CD4-positive, alpha-beta T cell treated with Interleukin-1 beta for 1 hour (primary cell): ENCODE data around the gene LRP11.
A peak's percentile ranks its signal among the peaks of the same experiment; 100 is the strongest.
"Not testable (repeated sequence)": the region's sequence is repeated elsewhere in the genome, so short reads cannot be mapped to it uniquely, and the experiment has no call there.

Source experiments
- DNase-seq, 2 donors: peaks; one replicate each; pipeline ENCODE4 v3.0.0-alpha.2; 2020 to 2022

Gene LRP11

GRCh38 chr6:149897855-149898744 is 33.9 kb upstream of the LRP11 start, which contains the start of gene RAET1E:
RAET1E (minus strand) TSS chr6:149898113; CDS start chr6:149890901, 7,212 bp downstream.
- DNase-seq = no peak

GRCh38 chr6:149897015-149897697 is 33.0 kb upstream of the LRP11 start:
- no peak for DNase-seq

GRCh38 chr6:149896491-149896890 is 32.3 kb upstream of the LRP11 start:
- no peak for DNase-seq

GRCh38 chr6:149895833-149896271 is 31.7 kb upstream of the LRP11 start:
- peak; percentile 14 to 33 for DNase-seq

GRCh38 chr6:149895048-149895590 is 31.0 kb upstream of the LRP11 start:
- no peak for DNase-seq

GRCh38 chr6:149891864-149892263 is 27.7 kb upstream of the LRP11 start:
- not testable (repeated sequence) for DNase-seq

- no peak for DNase-seq
Measured at GRCh38 chr6:149891259-149891658, 27.1 kb upstream of the LRP11 start.

GRCh38 chr6:149890629-149891045 is 26.5 kb upstream of the LRP11 start:
- DNase-seq = no peak

- DNase-seq = no peak
Measured at GRCh38 chr6:149889326-149889725, 25.2 kb upstream of the LRP11 start.

GRCh38 chr6:149888659-149889058 is 24.5 kb upstream of the LRP11 start:
- no peak for DNase-seq

GRCh38 chr6:149888093-149888492 is 23.9 kb upstream of the LRP11 start:
- DNase-seq = no peak

GRCh38 chr6:149887343-149887742 is 23.2 kb upstream of the LRP11 start:
- no peak for DNase-seq

- DNase-seq = no peak
Measured at GRCh38 chr6:149885888-149886287, 21.7 kb upstream of the LRP11 start.

- DNase-seq = no peak
Measured at GRCh38 chr6:149884617-149885016, 20.5 kb upstream of the LRP11 start.

GRCh38 chr6:149884215-149884614 is 20.1 kb upstream of the LRP11 start:
- DNase-seq = no peak

GRCh38 chr6:149881860-149882259 is 17.7 kb upstream of the LRP11 start:
- DNase-seq = no peak

- no peak for DNase-seq
Measured at GRCh38 chr6:149881066-149881766, 17.1 kb upstream of the LRP11 start.

- no peak for DNase-seq
Measured at GRCh38 chr6:149877659-149878058, 13.5 kb upstream of the LRP11 start.

- DNase-seq = no peak
Measured at GRCh38 chr6:149876241-149876933, 12.2 kb upstream of the LRP11 start.

- DNase-seq = no peak
Measured at GRCh38 chr6:149872233-149872632, 8.1 kb upstream of the LRP11 start.

GRCh38 chr6:149871182-149871581 is 7.0 kb upstream of the LRP11 start:
- DNase-seq = no peak

- no peak for DNase-seq
Measured at GRCh38 chr6:149869275-149869892, 5.2 kb upstream of the LRP11 start.
